ENCODE data around the gene ZNF544.
"Not testable (repeated sequence)": the region's sequence is repeated elsewhere in the genome, so short reads cannot be mapped to it uniquely, and the experiment has no call there.

ZNF544 gene

DNA sequence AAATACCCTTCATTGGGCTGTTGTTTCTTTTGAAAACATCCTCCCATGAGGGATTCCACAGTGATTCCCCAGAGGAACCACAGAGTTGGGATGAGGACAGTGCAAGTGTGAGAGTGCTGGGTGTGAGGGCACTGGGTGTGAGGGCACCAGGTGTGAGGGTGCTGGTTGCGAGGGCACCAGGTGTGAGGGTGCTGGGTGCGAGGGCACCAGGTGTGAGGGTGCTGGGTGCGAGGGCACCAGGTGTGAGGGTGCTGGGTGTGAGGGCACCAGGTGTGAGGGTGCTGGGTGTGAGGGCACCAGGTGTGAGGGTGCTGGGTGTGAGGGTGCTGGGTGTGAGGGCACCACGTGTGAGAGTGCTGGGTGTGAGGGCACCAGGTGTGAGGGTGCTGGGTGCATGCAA, 29.5 kb downstream of the ZNF544 start:
- DNase-seq: not testable (repeated sequence)

DNA sequence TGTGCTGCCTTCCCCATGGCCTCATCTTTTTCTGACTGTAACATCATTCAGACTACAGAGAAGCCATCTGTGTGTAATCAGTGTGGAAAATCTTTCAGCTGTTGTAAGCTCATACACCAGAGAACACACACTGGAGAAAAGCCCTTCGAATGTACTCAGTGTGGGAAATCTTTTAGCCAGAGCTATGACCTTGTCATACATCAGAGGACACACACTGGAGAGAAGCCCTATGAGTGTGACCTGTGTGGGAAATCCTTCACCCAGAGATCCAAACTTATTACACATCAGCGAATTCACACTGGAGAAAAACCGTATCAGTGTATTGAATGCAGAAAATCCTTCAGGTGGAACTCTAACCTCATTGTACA, 32.9 kb downstream of the ZNF544 start:
- no peak for DNase-seq

DNA sequence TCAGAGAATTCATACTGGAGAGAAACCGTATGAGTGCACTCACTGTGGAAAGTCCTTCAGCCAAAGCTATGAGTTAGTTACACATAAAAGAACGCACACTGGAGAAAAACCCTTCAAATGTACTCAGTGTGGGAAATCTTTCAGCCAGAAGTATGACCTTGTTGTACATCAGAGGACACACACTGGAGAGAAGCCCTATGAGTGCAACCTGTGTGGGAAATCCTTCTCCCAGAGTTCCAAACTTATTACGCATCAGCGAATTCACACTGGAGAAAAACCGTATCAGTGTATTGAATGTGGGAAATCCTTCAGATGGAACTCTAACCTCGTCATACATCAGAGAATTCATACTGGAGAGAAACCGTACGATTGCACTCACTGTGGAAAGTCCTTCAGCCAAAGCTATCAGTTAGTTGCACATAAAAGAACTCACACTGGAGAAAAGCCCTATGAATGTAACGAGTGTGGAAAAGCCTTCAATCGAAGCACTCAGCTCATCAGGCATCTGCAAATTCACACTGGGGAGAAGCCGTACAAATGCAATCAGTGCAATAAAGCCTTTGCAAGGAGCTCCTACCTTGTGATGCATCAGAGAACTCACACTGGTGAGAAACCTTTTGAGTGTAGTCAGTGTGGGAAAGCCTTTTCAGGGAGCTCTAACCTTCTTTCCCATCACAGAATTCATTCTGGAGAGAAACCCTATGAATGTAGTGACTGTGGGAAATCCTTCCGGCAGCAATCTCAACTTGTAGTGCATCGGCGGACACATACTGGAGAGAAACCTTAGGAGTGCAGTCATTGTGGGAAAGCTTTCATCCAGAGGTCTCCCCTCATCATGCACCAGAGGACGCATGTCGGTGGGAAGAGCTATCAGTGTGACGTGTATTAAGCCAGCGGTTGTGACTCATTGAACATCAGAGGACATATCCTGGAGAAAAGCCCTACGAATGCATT, 33.5 kb downstream of the ZNF544 start:
- no peak for DNase-seq

DNA sequence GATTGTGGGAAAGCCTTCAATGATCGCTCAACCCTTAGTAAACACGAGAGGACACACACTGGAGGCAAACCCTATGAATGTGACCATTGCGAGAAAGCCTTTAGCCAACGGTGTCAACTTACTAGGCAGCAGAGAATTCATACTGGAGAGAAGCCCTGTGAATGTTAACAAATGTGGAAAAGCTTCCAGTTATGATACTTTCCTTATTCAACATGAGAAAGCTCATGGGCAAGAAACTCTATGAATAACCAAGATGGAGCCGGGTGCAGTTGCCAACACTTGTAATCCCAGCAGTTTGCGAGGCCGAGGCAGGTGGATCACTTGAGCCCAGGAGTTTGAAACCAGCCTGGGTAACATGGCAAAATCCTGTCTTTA, 34.2 kb downstream of the ZNF544 start:
- DNase-seq: no peak

DNA sequence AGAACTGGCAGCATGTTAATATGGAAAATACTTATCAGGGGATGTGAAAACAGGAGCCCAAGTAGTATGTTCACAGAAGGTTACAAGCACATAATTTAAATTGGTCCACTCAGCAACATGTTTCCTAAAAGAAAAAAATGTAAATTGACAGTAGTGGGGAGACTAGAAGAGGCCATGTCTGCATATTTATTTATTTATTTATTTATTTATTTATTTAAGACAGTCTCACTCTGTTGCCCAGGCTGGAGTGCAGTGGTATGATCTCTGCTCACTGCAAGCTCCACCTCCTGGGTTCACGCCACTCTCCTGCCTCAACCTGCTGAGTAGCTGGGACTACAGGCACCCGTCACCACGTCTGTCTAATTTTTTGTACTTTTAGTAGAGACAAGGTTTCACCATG, 36.4 kb downstream of the ZNF544 start:
- no peak for DNase-seq

DNA sequence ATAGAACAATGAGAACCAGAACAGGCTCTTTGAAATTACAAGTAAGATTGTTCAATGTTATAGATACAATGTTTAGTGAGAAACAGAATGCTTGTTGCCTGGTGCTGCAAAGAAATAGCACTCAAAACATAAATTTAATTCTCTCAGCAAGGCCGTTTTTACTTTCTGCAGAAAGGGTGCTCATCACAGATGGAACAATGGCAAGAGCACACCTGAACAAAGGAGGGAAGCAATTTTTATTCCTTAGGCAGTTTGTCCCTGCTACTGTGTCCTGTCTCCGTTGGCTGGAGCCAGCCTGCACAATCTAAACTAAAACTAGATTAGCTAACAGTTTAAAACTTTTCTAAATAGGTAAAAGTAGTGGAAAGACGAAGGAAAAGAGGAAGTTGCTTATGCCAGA, 39.6 kb downstream of the ZNF544 start:
- DNase-seq: no peak

DNA sequence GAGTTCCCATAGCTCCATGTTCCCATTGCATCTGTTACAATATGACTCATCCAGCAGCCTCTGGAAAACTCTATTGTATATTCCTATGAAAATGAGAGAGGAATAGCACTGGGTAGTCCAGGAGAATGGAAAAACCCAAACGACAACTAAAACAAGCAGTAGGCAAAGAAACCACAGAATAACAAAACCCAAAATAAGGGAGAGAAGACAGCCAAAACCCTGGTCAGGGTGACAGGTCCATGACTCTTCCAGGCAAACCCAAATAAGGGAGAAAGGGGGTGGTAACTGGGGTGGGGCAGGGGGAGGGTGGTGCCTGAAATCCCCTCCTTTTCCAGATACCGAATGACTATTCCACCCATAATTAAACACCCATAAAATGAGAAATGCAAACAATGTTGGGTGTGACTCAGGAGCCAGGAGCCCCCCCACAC, 46.1 kb downstream of the ZNF544 start:
- no peak for DNase-seq

DNA sequence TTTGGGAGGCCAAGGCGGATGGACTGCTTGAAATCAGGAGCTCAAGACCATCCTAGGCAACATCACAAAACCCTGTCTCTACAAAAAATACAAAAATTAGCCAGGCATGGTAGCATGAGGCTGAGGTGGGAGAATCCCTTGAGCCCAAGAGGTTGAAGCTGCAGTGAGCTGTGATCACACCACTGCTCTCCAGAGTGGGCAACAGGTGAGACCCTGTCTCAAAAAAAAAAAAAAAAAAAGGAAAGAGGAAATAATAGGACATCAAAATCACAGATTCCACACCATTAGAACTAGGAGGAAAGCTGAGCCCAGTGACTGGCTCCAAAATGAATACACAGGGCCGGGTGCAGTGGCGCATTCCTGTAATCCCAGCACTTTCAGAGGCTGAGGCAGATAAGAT, 46.9 kb downstream of the ZNF544 start:
- no peak for DNase-seq

DNA sequence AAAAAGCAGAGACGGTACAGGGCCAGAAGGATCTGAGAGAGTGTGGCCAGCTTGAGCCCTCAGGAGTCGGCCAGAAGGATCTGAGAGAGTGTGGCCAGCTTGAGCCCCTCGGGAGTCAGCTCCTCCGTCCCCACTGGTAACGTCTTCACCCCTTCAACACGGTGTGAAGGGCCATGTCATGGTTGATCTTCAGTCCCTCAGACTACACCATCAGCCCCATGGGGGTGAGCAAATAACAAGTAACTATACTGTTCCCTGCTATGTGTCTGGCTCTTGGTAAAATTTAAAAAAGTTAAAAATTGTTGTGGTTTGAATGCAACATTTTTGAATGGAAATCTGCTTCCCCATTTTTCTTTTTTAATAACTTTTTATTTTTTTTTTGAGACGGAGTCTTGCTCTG, 48.5 kb downstream of the ZNF544 start:
- DNase-seq: no peak

DNA sequence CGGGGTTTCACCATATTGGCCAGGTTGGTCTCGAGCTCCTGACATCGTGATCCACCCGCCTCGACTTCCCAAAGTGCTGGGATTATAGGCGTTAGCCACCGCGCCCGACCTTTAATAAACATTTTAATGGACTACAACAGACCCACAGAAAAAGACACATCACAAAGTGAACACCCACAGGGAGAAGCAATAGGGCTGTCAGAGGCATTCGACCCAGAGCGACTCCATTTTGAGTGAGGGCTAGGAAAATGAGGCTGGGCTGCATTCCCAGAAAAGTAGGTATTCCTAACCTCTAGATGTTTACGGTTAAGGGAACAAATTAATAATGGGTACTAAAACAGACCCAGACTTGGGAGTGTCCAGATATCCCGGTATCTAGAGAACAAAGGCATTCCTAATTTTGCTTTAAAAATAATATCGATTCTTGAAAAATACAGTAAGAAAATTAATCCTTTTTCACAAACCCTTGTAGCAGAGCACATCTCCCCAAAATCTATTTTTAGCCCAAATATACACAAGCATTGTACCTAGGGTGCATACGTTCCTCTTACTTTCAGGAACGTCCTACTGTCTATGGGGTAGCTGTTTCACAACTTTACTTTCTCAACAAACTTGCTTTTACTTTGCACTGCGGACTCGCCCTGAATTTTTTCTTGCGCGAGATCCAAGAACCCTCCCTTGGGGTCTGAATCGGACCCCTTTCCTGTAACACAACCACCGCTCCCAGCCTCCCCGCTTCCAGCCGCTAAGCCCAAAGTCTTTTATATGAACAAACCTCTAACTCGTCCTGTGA, 49.2 kb downstream of the ZNF544 start:
- DNase-seq: no peak

DNA sequence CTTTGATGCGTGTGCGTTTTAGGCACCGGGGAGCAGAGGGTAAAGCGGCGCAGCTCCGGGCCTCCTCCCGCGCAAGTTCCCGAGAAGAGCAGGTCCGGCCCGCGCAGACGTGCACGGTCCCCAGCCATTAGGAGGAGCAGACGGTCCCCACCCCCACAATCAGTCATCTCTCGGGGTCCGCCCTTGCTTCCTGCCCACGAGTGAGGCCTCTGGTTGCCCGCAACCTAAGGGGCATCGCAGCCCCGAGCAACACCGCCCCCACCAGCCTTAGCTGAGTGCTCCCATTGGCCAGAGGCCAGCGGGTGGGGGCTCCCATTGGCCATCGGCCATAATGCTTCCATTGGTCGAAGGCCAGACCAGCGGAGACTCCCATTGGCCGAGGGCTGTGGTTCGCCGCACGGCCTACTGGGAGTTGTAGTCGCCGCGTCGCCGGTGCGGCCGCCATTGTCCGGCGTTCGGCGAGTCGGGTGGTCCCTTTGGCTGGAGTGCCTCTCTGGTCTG, 49.9 kb downstream of the ZNF544 start, which contains the start of gene ZNF8:
TSS of gene ZNF8 (plus strand) at position 415 of the 501 bp plus-strand sequence. CDS start 127 bp downstream, outside the sequence.
- DNase-seq: peak; percentile 98

DNA sequence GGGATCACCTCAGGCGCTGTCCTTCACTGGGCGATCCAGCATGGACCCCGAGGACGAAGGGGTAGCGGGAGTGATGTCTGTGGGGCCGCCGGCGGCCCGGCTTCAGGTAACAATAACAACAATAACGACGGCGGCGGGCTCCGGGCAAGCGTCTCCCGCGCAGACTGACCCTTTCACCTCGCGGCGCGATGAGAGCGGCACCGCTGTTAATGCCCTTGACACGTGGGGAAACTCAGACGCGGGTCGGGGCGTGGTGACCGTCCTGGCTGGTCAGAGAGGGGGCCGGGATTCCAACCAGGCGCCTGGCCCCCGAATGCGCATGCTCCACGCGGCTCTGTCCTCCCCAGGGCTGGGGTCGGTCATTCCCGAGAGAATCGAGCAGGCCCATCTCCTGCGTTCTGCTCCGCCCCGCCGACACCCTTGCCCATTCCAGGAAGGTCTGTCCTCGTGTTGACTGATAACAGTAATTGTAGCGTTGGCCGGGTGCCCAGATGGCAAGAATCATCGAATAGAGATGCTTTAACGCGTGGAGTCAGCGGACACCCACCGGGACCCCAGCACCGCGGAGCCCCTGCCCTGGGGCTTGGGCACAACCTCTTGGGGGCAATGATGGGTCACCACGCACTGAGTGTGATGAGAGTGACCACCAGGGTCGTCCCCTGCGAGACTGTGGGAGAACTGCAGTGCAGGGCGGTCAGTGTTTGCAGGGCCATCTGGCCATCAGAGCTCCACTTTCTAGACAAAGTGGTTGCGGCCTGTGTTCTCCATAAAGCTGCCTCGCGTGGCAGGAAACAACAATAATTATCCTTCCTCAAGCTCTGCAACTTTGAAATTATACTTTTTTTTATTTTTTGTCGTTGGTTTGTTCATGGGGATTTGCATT, 50.6 kb downstream of the ZNF544 start:
- DNase-seq: peak; percentile 50

DNA sequence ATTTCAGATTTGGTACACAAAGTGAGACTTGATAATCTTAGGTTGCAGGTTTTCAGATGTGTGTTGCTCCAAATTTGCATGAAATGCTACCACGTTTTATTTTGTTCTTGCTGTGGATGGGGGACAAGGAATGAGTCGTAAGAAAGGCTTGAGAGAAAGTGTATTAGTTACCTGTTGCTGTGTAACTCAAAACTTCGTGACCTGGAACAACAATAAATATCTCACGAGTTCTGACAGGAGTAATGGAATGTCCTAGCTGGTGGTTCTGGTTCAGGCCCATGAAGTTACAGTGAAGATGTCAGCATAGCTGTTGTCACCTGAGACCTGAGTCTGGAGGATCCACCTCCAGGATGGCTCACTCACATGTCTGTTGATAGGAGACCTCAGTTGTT, 51.2 kb downstream of the ZNF544 start:
- DNase-seq: no peak

DNA sequence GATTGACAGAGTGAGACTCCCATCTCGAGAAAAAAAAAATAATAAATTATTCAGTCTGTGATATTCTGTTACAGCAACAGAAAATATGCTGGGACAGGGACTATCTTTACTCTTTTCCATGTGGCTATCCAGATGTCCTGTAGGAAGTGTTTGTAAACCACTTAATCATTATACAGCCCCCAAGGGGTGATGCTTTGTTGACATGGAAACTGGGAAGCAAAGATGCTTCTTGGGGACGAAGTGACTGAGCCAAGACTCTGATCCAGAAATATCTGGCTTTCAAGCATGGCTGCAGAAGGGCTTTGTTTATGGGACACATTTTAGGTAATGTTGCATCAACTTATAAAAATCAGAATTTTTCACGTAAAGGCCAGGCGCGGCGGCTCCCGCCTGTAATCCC, 55.5 kb downstream of the ZNF544 start:
- no peak for DNase-seq

DNA sequence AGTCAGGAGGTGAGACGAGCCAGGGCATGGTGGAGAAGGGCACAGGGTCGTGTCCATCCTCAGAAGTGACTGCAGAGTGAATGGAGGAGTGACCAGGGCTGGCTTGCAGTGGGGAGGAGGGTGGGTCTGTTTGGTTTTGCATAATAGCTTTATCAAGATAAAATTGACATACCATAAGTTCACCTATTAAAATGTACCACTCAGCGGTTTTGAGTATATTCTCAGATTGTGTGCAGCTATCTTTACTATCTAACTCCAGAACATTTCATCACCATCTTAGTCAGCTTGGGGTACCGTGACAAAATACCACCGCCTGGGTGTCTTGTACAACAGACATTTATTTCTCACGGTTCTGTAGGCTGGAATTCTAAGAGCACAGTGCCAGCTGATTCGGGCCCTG, 63.2 kb downstream of the ZNF544 start:
- DNase-seq: no peak

DNA sequence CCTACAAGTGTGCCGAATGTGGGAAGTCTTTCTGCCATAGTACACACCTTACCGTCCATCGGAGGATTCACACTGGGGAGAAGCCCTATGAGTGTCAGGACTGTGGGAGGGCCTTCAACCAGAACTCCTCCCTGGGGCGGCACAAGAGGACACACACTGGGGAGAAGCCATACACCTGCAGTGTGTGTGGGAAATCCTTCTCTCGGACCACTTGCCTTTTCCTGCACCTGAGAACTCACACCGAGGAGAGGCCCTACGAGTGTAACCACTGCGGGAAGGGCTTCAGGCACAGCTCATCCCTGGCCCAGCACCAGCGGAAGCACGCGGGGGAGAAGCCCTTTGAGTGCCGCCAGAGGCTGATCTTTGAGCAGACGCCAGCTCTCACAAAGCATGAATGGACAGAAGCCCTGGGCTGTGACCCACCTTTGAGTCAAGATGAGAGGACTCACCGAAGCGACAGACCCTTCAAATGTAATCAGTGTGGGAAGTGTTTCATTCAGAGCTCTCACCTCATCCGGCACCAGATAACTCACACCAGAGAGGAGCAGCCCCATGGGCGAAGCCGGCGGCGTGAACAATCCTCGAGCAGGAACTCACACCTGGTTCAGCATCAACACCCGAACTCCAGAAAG, 66.1 kb downstream of the ZNF544 start:
- DNase-seq: no peak

DNA sequence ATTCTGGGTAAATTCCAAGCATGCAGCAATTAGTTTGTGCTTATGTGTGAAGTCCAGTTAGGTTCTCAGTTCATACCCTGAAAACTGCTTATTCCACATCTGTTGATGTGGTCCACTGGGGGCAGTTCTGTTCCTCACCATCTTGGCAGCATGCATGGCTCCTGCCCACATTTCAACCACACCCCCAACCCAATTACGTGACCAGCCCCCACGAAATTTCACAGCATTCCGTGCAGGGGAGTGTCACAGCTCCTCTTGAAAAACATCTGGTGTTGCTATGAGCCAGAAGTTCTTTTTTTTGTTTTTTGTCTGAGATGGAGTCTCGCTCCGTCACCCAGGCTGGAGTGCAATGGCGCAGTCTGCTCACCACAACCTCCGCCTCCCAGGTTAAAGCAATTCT, 67.4 kb downstream of the ZNF544 start:
- no peak for DNase-seq

DNA sequence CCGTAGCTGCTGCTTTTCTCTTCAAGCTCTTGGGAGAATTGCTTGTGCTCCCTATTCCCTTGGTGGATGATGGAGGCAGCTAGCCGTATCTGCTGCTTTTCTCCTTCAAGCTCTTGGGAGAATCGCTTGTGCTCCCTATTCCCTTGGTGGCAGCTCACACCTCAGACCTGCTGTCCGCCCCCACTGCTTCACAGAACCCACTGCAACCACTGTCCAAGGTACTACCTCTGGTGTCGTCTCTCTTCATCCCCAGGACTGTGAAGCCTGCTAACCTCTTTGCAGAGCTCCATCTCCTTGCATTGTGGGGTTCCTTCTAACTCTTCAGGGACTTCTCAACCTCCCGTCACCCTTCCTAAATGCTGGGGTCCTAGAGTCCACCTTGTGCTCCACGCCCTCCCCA, 71.9 kb downstream of the ZNF544 start:
- DNase-seq: no peak

DNA sequence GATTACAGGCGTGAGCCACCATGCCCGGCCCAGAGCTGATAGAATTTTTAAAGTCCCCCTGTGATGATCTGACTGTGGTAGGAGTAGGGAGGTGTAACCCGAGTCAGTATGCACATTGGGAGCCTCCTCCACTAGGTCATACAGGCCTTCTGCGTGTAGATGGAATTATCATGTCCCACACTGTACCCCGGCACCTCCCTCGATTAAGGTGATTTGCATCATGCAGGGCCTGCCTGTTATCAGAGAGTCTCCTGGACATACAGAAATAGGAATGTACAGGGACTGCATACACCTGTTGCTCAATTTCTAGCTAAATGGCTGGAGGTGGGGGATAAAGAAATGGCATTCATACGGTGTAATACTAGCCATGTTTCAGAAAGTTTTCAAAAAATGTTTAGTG, 75.5 kb downstream of the ZNF544 start:
- no peak for DNase-seq

DNA sequence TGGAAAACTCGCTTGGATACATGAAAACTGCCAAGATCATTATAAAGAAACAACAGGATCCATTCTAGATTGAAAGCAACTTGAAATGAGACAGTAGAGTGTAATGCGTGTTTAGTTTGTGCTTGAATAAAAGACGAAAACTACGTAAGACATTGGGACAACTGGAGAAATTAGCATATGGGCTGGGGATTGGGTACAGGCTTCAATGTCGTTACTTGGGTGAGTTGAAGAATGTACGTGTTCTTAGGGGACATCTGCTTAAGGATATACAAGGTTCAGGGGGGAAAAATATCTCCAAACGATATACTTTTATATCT, 76.0 kb downstream of the ZNF544 start:
- no peak for DNase-seq

DNA sequence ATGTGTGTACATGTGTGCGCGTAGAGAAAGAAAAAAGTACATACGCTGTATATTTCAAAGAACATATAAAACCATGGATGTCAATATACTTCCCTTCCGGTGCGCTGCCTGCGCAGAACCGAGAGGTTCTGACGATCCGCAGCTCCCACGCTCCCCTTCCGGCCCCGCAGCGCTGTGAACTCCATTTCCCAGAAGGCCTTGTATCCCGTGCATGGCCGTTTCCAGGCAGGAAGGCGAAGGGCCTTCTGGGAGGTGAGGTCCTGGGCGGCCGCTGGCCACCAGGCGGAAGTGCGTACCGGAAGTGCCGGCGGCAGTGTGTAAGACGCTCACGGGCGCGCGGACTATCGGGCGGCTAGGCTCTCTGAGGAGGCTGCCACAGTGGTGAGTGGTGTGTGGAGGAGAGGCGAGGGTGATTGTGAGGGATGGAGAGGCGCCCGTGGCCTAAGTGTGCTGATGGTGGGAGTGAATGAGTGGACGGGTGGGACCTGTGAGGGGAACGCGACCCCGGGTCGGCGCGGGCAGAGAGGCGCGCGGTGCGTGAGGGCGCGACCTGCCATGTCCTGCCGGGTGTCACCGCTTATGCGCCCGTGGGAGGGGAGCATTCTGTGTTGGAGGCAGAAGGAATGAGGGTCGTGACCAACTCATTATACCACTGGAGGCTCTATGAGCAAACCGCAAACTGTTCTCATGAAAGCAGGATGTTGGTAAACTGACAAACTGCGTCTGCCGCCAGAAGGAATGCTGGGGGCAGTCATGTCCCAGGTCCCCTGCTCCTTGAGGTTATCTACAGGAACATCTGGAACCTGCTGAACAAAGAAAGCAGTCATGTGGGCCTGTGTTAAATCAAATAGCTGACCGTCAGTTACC, 76.6 kb downstream of the ZNF544 start, which contains the start of gene ERVK3-1:
TSS of gene ERVK3-1 (plus strand) at position 313 of the 867 bp plus-strand sequence. CDS start 6,792 bp downstream, outside the sequence.
- peak; percentile 96 for DNase-seq
